Esophagus muscularis mucosa (tissue), 4 donors: ENCODE data around the gene DEAF1. TPM values are rescaled to one million over a fixed set of nuclear protein-coding genes. Genes with fewer than 3 reads are reported as not detected.

Experiments
- DNase-seq: peaks from one replicate; pipeline ENCODE4 v3.0.0-alpha.2; 2017; ENCODE audit errors: extremely low spot score
- H3K27ac ChIP-seq, 4 donors: fragments of 200-600 bp; sonication (generic); replicated peaks in 1 of 4; 1 replicate in 3 of 4; 2 replicates in 1 of 4; pipeline ENCODE4 v1.5.1; 2016 to 2019; ENCODE audit warnings: mild to moderate bottlenecking in 1 of 4
- H3K27me3 ChIP-seq, 4 donors: fragments of 200-600 bp; sonication (generic); one replicate each; pipeline versions ENCODE4 v1.5.1 to v1.6.0; 2016 to 2019
- H3K36me3 ChIP-seq, 4 donors: fragments of 200-600 bp; sonication (generic); one replicate each; pipeline ENCODE4 v1.5.1; 2016 to 2019
- H3K4me1 ChIP-seq, 4 donors: fragments of 200-600 bp; sonication (generic); one replicate each; pipeline ENCODE4 v1.5.1; 2016 to 2019
- H3K4me3 ChIP-seq, 4 donors: fragments of 200-600 bp; sonication (generic); 1 replicate in 2 of 4; 2 replicates in 2 of 4; pipeline ENCODE4 v1.5.1; 2016 to 2019; ENCODE audit warnings: mild to moderate bottlenecking in 4 of 4, moderate library complexity in 1 of 4
- H3K9me3 ChIP-seq, 4 donors: fragments of 200-600 bp; sonication (generic); 1 replicate in 3 of 4; 2 replicates in 1 of 4; pipeline ENCODE4 v1.5.1; 2016 to 2019
- EP300 ChIP-seq: sonication (generic); formaldehyde crosslinking; IDR thresholded peaks from one replicate; pipeline ENCODE4 v1.6.1; 2017; ENCODE audit warnings: antibody characterized with exemption
- POLR2A ChIP-seq: fragments of 450-650 bp; IDR thresholded peaks from one replicate; pipeline ENCODE4 v1.6.1; 2017; ENCODE audit warnings: antibody characterized with exemption, moderate library complexity, mild to moderate bottlenecking, low read depth
- POLR2AphosphoS5 ChIP-seq, 2 donors: sonication (generic); formaldehyde crosslinking; IDR thresholded peaks; one replicate each; pipeline ENCODE4 v1.6.1; 2017; ENCODE audit warnings: antibody characterized with exemption in 2 of 2
- WGBS: methylation state at CpG from one replicate; pipeline ENCODE4 v1.1.5; 2018; 5-methylcytosine and 5-hydroxymethylcytosine counted together
- intact Hi-C: fragments of 100-400 bp; cut with DNase I; formaldehyde crosslinking; loops from one replicate; pipeline ENCODE4 v1.15.1; 2023
- total RNA-seq, 4 donors: library from RNA; depleted of rRNA; stranded (reverse); fragments of >200 nt; gene quantifications; one replicate each; pipeline versions ENCODE4 v1.1.0 to v1.2.1, GENCODE V29; 2016
- TF ChIP-seq, protein P1 (sequence below), 3 experiments: fragments of 200-600 bp in 2 of 3; fragments of 450-650 bp in 1 of 3; sonication (generic) in 2 of 3; IDR thresholded peaks; one replicate each; pipeline ENCODE4 v1.5.1; 2017 to 2019; ENCODE audit warnings: antibody characterized with exemption in 3 of 3, mild to moderate bottlenecking in 2 of 3, moderate library complexity in 1 of 3

DEAF1 gene
- total RNA-seq, 4 donors from 2014 or later, result 24.9 to 57.1 (median 39.4) TPM

GRCh38 chr11:660281-660680, 34.7 kb downstream of the DEAF1 start:
- H3K27ac ChIP-seq, result no peak overlapping the region
- no peak for DNase-seq
- intact Hi-C loops, result no loop called here
- no peak overlapping the region for H3K4me3 ChIP-seq
- 89% methylated on average over 17 of the region's 19 CpGs for WGBS
- H3K36me3 ChIP-seq, result peaks cover 16 to 75% (median 59%) of the 10 kb centered on the region in 4 donors
- TF ChIP-seq, protein P1, sequence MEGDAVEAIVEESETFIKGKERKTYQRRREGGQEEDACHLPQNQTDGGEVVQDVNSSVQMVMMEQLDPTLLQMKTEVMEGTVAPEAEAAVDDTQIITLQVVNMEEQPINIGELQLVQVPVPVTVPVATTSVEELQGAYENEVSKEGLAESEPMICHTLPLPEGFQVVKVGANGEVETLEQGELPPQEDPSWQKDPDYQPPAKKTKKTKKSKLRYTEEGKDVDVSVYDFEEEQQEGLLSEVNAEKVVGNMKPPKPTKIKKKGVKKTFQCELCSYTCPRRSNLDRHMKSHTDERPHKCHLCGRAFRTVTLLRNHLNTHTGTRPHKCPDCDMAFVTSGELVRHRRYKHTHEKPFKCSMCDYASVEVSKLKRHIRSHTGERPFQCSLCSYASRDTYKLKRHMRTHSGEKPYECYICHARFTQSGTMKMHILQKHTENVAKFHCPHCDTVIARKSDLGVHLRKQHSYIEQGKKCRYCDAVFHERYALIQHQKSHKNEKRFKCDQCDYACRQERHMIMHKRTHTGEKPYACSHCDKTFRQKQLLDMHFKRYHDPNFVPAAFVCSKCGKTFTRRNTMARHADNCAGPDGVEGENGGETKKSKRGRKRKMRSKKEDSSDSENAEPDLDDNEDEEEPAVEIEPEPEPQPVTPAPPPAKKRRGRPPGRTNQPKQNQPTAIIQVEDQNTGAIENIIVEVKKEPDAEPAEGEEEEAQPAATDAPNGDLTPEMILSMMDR (IDR thresholded peaks at IDR 0.05), result no peak
- no peak for TF ChIP-seq POLR2A
- TF ChIP-seq EP300, result no peak
- TF ChIP-seq POLR2AphosphoS5 (IDR thresholded peaks at IDR 0.05), result no peak
- H3K27me3 ChIP-seq, result no peaks in the 10 kb centered on the region
- no peaks in the 10 kb centered on the region for H3K9me3 ChIP-seq
- peaks cover 0 to 9% (median 3%) of the 10 kb centered on the region in 4 donors for H3K4me1 ChIP-seq

- WGBS, result 90% methylated on average over 14 of the region's 16 CpGs
- H3K36me3 ChIP-seq, result peaks cover 16 to 82% (median 59%) of the 10 kb centered on the region in 4 donors
- intact Hi-C loops, result no loop called here
These were observed 35.4 kb downstream of the DEAF1 start for GRCh38 chr11:659532-660085.

GRCh38 chr11:657691-658126, 37.3 kb downstream of the DEAF1 start:
- intact Hi-C loops, result no loop called here
- DNase-seq, result no peak
- H3K36me3 ChIP-seq, result peaks cover 16 to 86% (median 61%) of the 10 kb centered on the region in 4 donors
- H3K9me3 ChIP-seq, result no peaks in the 10 kb centered on the region
- no peak overlapping the region for H3K27ac ChIP-seq
- WGBS, result 92% methylated on average over 14 of the region's 14 CpGs
- peaks cover 0 to 3% (median 0%) of the 10 kb centered on the region in 4 donors for H3K4me1 ChIP-seq
- no peaks in the 10 kb centered on the region for H3K27me3 ChIP-seq
- TF ChIP-seq EP300, result no peak
- TF ChIP-seq POLR2A, result no peak
- TF ChIP-seq POLR2AphosphoS5 (IDR thresholded peaks at IDR 0.05), result no peak
- TF ChIP-seq, protein P1 (IDR thresholded peaks at IDR 0.05), result no peak
- no peak overlapping the region for H3K4me3 ChIP-seq

More at GRCh38 chr11:659532-660085, 35.4 kb downstream of the DEAF1 start:
- no peak for DNase-seq
- Histone ChIP-seq H3K27me3 (no peaks in the 10 kb centered on the region), H3K27ac (no peak overlapping the region), H3K9me3 (no peaks in the 10 kb centered on the region), H3K4me1 (peaks cover 0 to 6% (median 0%) of the 10 kb centered on the region in 4 donors), H3K4me3 (no peak overlapping the region)
- TF ChIP-seq POLR2AphosphoS5 (IDR thresholded peaks at IDR 0.05) (no peak), EP300 (no peak), POLR2A (no peak)
- TF ChIP-seq, protein P1 (IDR thresholded peaks at IDR 0.05), result no peak

DNA sequence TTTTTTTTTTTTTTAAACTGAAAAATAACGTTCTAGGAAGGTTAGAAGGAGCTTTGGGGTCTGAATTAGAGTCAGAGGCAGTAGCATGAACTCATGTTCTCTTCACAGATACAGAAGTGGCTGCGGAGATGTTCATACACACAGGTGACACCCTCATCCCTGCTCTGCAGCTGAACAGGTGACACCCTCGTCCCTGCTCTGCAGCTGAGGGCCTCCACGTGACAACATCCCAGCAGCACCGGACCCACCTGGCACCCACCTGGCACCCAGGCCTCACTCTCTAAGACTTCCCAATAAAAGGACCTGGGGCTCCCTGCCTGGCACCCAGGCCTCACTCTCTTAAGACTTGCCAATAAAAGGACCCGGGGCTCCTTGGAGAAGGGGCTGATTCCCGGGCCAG, 38.2 kb downstream of the DEAF1 start:
- Histone ChIP-seq H3K27ac (no peak overlapping the region), H3K36me3 (peaks cover 20 to 80% (median 54%) of the 10 kb centered on the region in 4 donors), H3K4me1 (no peaks in the 10 kb centered on the region), H3K27me3 (no peaks in the 10 kb centered on the region), H3K9me3 (no peaks in the 10 kb centered on the region), H3K4me3 (no peak overlapping the region)
- intact Hi-C loops, result no loop called here
- 80% methylated on average over 7 of the region's 7 CpGs for WGBS
- no peak for TF ChIP-seq EP300
- TF ChIP-seq, protein P1 (IDR thresholded peaks at IDR 0.05), result no peak
- no peak for TF ChIP-seq POLR2A
- no peak for TF ChIP-seq POLR2AphosphoS5 (IDR thresholded peaks at IDR 0.05)
- DNase-seq, result no peak

GRCh38 chr11:656426-656825, 38.6 kb downstream of the DEAF1 start:
- Histone ChIP-seq H3K4me3 (no peak overlapping the region), H3K27ac (no peak overlapping the region), H3K27me3 (no peaks in the 10 kb centered on the region), H3K4me1 (no peaks in the 10 kb centered on the region), H3K36me3 (peaks cover 20 to 78% (median 49%) of the 10 kb centered on the region in 4 donors), H3K9me3 (no peaks in the 10 kb centered on the region)
- DNase-seq, result no peak
- TF ChIP-seq POLR2A (no peak), POLR2AphosphoS5 (IDR thresholded peaks at IDR 0.05) (no peak)
- TF ChIP-seq, protein P1 (IDR thresholded peaks at IDR 0.05), result no peak
- intact Hi-C loops, result no loop called here
- WGBS, result 91% methylated on average over 6 of the region's 14 CpGs
